ENCODE results near the gene KHK.
A peak's percentile ranks its signal among the peaks of the same experiment; 100 is the strongest.

KHK gene

GRCh38 chr2:27133905-27134780, 47.6 kb downstream of the KHK start, which contains the start of gene PREB:
TSS of gene PREB (minus strand) at chr2:27134636. CDS start at chr2:27134421, 215 bp downstream.
- Histone ChIP-seq H3K4me3 (replicated peaks; ENCODE audit: insufficient read depth, low read length) (peak within 1 kb of the TSS; percentile 95), H3K27me3 (ENCODE audit: insufficient read depth, poor library complexity, severe bottlenecking) (no peaks in the 10 kb centered on the region), H3K27ac (replicated peaks) (peak within 1 kb of the TSS; percentile 71)
- TF ChIP-seq GABPA (IDR thresholded peaks at IDR 0.05; ENCODE audit: low read depth), result no peak
- TF ChIP-seq, protein P1, sequence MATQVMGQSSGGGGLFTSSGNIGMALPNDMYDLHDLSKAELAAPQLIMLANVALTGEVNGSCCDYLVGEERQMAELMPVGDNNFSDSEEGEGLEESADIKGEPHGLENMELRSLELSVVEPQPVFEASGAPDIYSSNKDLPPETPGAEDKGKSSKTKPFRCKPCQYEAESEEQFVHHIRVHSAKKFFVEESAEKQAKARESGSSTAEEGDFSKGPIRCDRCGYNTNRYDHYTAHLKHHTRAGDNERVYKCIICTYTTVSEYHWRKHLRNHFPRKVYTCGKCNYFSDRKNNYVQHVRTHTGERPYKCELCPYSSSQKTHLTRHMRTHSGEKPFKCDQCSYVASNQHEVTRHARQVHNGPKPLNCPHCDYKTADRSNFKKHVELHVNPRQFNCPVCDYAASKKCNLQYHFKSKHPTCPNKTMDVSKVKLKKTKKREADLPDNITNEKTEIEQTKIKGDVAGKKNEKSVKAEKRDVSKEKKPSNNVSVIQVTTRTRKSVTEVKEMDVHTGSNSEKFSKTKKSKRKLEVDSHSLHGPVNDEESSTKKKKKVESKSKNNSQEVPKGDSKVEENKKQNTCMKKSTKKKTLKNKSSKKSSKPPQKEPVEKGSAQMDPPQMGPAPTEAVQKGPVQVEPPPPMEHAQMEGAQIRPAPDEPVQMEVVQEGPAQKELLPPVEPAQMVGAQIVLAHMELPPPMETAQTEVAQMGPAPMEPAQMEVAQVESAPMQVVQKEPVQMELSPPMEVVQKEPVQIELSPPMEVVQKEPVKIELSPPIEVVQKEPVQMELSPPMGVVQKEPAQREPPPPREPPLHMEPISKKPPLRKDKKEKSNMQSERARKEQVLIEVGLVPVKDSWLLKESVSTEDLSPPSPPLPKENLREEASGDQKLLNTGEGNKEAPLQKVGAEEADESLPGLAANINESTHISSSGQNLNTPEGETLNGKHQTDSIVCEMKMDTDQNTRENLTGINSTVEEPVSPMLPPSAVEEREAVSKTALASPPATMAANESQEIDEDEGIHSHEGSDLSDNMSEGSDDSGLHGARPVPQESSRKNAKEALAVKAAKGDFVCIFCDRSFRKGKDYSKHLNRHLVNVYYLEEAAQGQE (IDR thresholded peaks at IDR 0.05; ENCODE audit: insufficient replicate concordance, low read depth), result no peak
- peak; percentile 2 for TF ChIP-seq CTCF (IDR thresholded peaks at IDR 0.05; ENCODE audit: insufficient read depth, low read length)
- TF ChIP-seq POLR2AphosphoS5 (IDR thresholded peaks at IDR 0.05; ENCODE audit: low read depth), result peak; percentile 76; the same call in 1 of the 2 replicates
- peak; percentile 9; the same call in 1 of the 2 replicates for TF ChIP-seq SPI1 (IDR thresholded peaks at IDR 0.05; ENCODE audit: borderline replicate concordance, low read depth)
- DNase-seq (ENCODE audit: low read depth in 1 of 2, low spot score in 1 of 2), result peak; percentile 87 to 96

- TF ChIP-seq CTCF (IDR thresholded peaks at IDR 0.05; ENCODE audit: insufficient read depth, low read length), result no peak
- no peak for TF ChIP-seq POLR2AphosphoS5 (IDR thresholded peaks at IDR 0.05; ENCODE audit: low read depth)
- no peak for TF ChIP-seq GABPA (IDR thresholded peaks at IDR 0.05; ENCODE audit: low read depth)
- TF ChIP-seq SPI1 (IDR thresholded peaks at IDR 0.05; ENCODE audit: borderline replicate concordance, low read depth), result no peak
- Histone ChIP-seq H3K27me3 (ENCODE audit: insufficient read depth, poor library complexity, severe bottlenecking) (no peaks in the 10 kb centered on the region), H3K4me3 (replicated peaks; ENCODE audit: insufficient read depth, low read length) (peak overlapping the region; percentile 10), H3K27ac (replicated peaks) (peak overlapping the region; percentile 71)
- no peak for DNase-seq (ENCODE audit: low read depth in 1 of 2, low spot score in 1 of 2)
Measured at GRCh38 chr2:27134781-27135477, 48.4 kb downstream of the KHK start.

GRCh38 chr2:27135478-27135955, 48.9 kb downstream of the KHK start:
- TF ChIP-seq SPI1 (IDR thresholded peaks at IDR 0.05; ENCODE audit: borderline replicate concordance, low read depth), result peak; percentile 72; the same call in 1 of the 2 replicates
- TF ChIP-seq POLR2AphosphoS5 (IDR thresholded peaks at IDR 0.05; ENCODE audit: low read depth), result no peak
- TF ChIP-seq, protein P1 (IDR thresholded peaks at IDR 0.05; ENCODE audit: insufficient replicate concordance, low read depth), result no peak
- Histone ChIP-seq H3K27me3 (ENCODE audit: insufficient read depth, poor library complexity, severe bottlenecking) (no peaks in the 10 kb centered on the region), H3K4me3 (replicated peaks; ENCODE audit: insufficient read depth, low read length) (no peak overlapping the region), H3K27ac (replicated peaks) (no peak overlapping the region)
- DNase-seq (ENCODE audit: low read depth in 1 of 2, low spot score in 1 of 2), result peak in 1 of 2 experiments; percentile 46

- H3K27me3 ChIP-seq (ENCODE audit: insufficient read depth, poor library complexity, severe bottlenecking), result no peaks in the 10 kb centered on the region
- no peak overlapping the region for H3K4me3 ChIP-seq (replicated peaks; ENCODE audit: insufficient read depth, low read length)
- TF ChIP-seq POLR2AphosphoS5 (IDR thresholded peaks at IDR 0.05; ENCODE audit: low read depth) (no peak), GABPA (IDR thresholded peaks at IDR 0.05; ENCODE audit: low read depth) (no peak), CTCF (IDR thresholded peaks at IDR 0.05; ENCODE audit: insufficient read depth, low read length) (no peak), SPI1 (IDR thresholded peaks at IDR 0.05; ENCODE audit: borderline replicate concordance, low read depth) (no peak)
- TF ChIP-seq, protein P1 (IDR thresholded peaks at IDR 0.05; ENCODE audit: insufficient replicate concordance, low read depth), result no peak
- no peak overlapping the region for H3K27ac ChIP-seq (replicated peaks)
- no peak for DNase-seq (ENCODE audit: low read depth in 1 of 2, low spot score in 1 of 2)
Measured at GRCh38 chr2:27136751-27137150, 50.2 kb downstream of the KHK start.

Measured in HL-60 (cell line).